ENCODE data around the gene CFAP54. TPM values are rescaled to one million over a fixed set of nuclear protein-coding genes. Genes with fewer than 3 reads are reported as not detected.
A peak's percentile ranks its signal among the peaks of the same experiment; 100 is the strongest.

The CFAP54 gene
- total and polyA plus RNA-seq, 2 donors (not counting 3 experiments of a cell fraction or from before 2014, with no cell fraction given), result 3.6 to 26.9 TPM

DNA sequence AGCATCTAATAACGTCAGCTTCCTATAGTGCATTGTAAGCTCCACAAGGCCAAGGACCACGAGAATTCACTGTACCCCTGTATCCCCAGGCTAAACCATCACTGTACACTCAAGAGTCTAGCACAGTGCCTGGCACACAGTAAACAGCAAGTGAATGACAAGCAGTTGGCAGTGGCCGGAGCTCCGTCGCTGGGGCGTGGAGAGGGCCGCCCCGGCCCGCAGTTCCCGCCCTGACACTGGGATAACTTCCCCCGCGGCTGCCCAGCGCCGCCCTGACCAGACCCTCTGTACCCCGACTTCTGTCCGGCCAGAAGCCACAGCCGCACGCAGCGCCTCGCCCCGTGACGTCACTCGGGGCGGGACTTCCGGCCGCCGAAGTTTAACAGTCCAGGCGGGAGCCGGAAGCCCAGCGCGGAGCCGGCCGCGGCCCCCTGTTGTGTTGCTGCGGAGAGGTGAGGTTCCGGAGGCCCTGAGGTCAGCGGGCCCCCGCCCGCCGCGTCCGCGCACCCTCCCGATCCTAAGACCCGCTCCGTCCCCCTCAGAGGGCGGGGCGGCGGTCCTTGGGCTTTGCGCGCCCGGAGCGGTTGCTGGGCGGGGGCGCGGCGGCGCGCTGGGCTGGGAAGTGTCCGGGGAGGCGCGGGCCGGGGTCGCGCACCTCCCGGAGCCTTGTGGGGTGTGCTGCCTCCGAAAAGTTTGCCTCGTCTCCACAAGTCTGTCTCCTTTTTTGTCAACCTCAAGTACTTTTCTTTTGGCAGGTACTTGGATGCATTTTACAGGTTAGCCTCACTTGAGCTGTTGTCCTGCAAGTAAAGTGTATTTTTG is 417.7 kb downstream of the CFAP54 start, which contains the start of gene NEDD1:
TSS of gene NEDD1 (plus strand) at position 409 of the 822 bp plus-strand sequence. CDS start 2,503 bp downstream, outside the sequence.
- H3K79me2 ChIP-seq (ENCODE audit: control insufficient read depth, insufficient read depth, low read length), result peaks cover 29% of the 10 kb centered on the region
- peak within 1 kb of the TSS; percentile 77 to 92 (median 90) for H3K4me3 ChIP-seq (replicated peaks in 1 of 3; ENCODE audit: insufficient read depth in 1 of 3, low read depth in 1 of 3, low read length in 3 of 3)
- H4K20me1 ChIP-seq (replicated peaks; ENCODE audit: control insufficient read depth, extremely low read depth, insufficient read depth, low read length), result no peaks in the 10 kb centered on the region
- H3K4me1 ChIP-seq (ENCODE audit: control insufficient read depth, extremely low read depth, insufficient read depth, low read length), result peaks cover 19% of the 10 kb centered on the region
- no peaks in the 10 kb centered on the region for H3K36me3 ChIP-seq (ENCODE audit: control insufficient read depth in 2 of 2, extremely low read depth in 1 of 2, insufficient read depth in 2 of 2, low read length in 2 of 2)
- ChIA-PET POLR2A (no interaction called here), CTCF (interaction anchor here (1.5 kb wide), 1 partner anchor 11 kb away, joined by 6 read pairs; no protein-coding TSS in a partner anchor)
- peak within 1 kb of the TSS; percentile 49 for H3K27ac ChIP-seq (ENCODE audit: insufficient read depth, low read depth, low read length)
- dilution Hi-C loops (cut with MboI; ENCODE audit: extremely low pct_ligation_motif_present, low sequenced_read_pairs) (no loop called here), intact Hi-C loops (cut with micrococcal nuclease) (loop anchor here (1.0 to 2.0 kb wide), 2 partner anchors 18 to 96 kb away; no protein-coding TSS in a partner anchor)
- H3K27me3 ChIP-seq (ENCODE audit: control insufficient read depth in 2 of 2, insufficient read depth in 2 of 2, low read length in 2 of 2), result no peaks in the 10 kb centered on the region
- FAIRE-seq, result peak; percentile 78
- H3K9me1 ChIP-seq (replicated peaks; ENCODE audit: control insufficient read depth, extremely low read depth, insufficient read depth, low read length), result no peaks in the 10 kb centered on the region
- H3K4me2 ChIP-seq (ENCODE audit: insufficient read depth, low read length), result peak within 1 kb of the TSS; percentile 85
- BruUV-seq (replicated peaks), result no TSS peak
- H2AFZ ChIP-seq (ENCODE audit: low read depth, low read length), result peak within 1 kb of the TSS; percentile 90
- TF ChIP-seq JUN (IDR thresholded peaks at IDR 0.05; ENCODE audit: borderline replicate concordance, insufficient read depth, insufficient read length, low read depth), result no peak
- peak; percentile 86 for TF ChIP-seq POLR2A (IDR thresholded peaks at IDR 0.05; ENCODE audit: low read depth, low read length)
- TF ChIP-seq, protein P1, sequence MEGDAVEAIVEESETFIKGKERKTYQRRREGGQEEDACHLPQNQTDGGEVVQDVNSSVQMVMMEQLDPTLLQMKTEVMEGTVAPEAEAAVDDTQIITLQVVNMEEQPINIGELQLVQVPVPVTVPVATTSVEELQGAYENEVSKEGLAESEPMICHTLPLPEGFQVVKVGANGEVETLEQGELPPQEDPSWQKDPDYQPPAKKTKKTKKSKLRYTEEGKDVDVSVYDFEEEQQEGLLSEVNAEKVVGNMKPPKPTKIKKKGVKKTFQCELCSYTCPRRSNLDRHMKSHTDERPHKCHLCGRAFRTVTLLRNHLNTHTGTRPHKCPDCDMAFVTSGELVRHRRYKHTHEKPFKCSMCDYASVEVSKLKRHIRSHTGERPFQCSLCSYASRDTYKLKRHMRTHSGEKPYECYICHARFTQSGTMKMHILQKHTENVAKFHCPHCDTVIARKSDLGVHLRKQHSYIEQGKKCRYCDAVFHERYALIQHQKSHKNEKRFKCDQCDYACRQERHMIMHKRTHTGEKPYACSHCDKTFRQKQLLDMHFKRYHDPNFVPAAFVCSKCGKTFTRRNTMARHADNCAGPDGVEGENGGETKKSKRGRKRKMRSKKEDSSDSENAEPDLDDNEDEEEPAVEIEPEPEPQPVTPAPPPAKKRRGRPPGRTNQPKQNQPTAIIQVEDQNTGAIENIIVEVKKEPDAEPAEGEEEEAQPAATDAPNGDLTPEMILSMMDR (IDR thresholded peaks at IDR 0.05; ENCODE audit: extremely low read depth in 1 of 2, insufficient read depth in 1 of 2, low read depth in 1 of 2, low read length in 2 of 2), result no peak
- no peak for TF ChIP-seq FOS (IDR thresholded peaks at IDR 0.05; ENCODE audit: borderline replicate concordance, insufficient read depth, low read length)
- TF ChIP-seq POLR2AphosphoS5 (IDR thresholded peaks at IDR 0.05; ENCODE audit: insufficient read depth, low read depth, low read length), result peak; percentile 80
- TF ChIP-seq MAX (IDR thresholded peaks at IDR 0.05; ENCODE audit: insufficient read depth, insufficient read length), result no peak
- TF ChIP-seq EZH2 (IDR thresholded peaks at IDR 0.05; ENCODE audit: borderline replicate concordance, low read depth, low read length, severe bottlenecking), result no peak
- TF ChIP-seq MYC (IDR thresholded peaks at IDR 0.05; ENCODE audit: low read depth, low read length), result no peak
- no peak for TF ChIP-seq GATA2 (IDR thresholded peaks at IDR 0.05; ENCODE audit: insufficient read depth, insufficient read length, low read depth, low read length)
- no peaks in the 10 kb centered on the region for H3K9me3 ChIP-seq (replicated peaks; ENCODE audit: control insufficient read depth, insufficient read depth, low read length)
- peak within 1 kb of the TSS; percentile 73 for H3K9ac ChIP-seq (replicated peaks; ENCODE audit: extremely low read depth, insufficient read depth, low read length)
- peak; percentile 82 for DNase-seq (ENCODE audit: low read depth, low spot score)

Measured in endothelial cell of umbilical vein (primary cell).